ENCODE data around the gene BACH2.

The BACH2 gene

DNA sequence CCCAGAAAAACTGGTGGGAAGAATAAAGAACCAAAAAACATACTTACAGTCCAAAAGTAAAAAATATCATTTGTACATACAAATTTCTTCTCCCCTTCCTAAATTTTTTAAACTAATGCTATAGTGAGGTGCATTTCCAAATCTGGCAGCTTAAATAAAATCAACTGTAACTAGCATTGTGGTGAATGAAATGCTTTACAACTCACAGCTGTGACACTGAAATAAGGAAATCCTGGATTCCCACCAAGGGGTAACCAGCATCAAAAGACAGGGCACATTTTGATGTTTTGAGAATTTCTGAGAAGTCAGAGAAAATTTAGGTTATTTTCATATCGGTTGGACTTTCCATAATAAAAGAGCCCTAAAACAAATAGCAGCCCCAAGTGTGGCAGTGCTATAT is 27.3 kb downstream of the BACH2 start:
- Histone ChIP-seq H3K4me3 (ENCODE audit: low read length) (no peak overlapping the region), H3K36me3 (ENCODE audit: control insufficient read depth, insufficient read depth, low read length) (no peaks in the 10 kb centered on the region), H3K9ac (ENCODE audit: low read length) (no peak overlapping the region), H3K4me1 (ENCODE audit: control insufficient read depth, insufficient read depth, low read length) (no peaks in the 10 kb centered on the region), H3K9me3 (ENCODE audit: control insufficient read depth, low read length) (no peaks in the 10 kb centered on the region), H3K27me3 (ENCODE audit: control insufficient read depth, insufficient read depth, low read length) (no peaks in the 10 kb centered on the region)

DNA sequence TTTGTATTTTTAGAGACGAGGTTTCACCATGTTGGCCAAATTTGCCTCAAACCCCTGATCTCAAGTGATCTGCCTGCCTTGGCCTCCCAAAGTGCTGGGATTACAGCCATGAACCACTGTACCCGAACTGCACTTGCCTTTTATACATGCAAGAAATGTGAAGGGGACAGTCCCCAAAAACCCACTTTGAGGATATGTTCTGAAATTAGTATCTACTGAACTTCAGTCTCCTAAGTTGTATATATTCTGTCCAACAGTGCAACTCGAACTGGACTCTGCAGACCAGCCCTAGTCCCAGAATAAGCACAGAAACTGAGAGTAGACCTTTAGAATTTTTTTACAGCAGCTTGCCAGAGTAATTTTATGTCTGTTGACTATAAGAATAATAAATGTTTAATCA is 28.5 kb downstream of the BACH2 start:
- H3K9ac ChIP-seq (ENCODE audit: low read length) = no peak overlapping the region
- no peaks in the 10 kb centered on the region for H3K4me1 ChIP-seq (ENCODE audit: control insufficient read depth, insufficient read depth, low read length)
- H3K4me3 ChIP-seq (ENCODE audit: low read length) = no peak overlapping the region
- no peaks in the 10 kb centered on the region for H3K36me3 ChIP-seq (ENCODE audit: control insufficient read depth, insufficient read depth, low read length)
- H3K9me3 ChIP-seq (ENCODE audit: control insufficient read depth, low read length) = no peaks in the 10 kb centered on the region
- no peaks in the 10 kb centered on the region for H3K27me3 ChIP-seq (ENCODE audit: control insufficient read depth, insufficient read depth, low read length)

DNA sequence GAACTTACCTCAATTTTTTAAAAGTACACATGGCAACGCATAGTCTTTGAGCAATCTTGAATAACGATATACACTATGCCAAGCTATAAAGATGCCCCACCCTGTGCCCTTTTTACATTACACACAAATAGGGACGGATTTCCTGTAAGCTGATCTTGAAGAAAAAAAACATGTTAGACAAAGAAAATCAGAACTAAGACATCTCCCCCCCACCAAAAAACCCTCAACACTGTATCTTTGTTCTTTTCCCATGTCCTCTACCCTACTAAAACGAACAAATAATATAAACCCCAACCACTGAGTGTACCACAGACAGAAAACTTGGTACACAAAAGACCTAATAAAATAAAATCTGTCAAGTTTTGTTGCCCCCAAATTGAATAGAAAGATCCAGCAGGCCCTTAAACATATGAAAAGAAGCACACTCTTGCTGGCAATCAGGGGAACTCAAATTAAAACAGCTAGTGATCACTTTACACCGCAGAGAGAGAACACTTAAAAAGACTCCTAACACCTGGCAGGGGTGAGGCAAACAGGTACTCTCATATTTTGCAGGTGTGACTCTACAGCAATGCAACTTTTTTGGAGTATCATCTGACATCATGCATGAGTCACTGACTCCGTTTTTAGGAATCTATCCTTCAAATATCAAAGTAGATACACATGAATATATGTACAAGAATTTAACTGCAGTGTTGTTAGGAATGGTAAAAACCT is 29.6 kb downstream of the BACH2 start:
- H3K4me3 ChIP-seq (ENCODE audit: low read length) = no peak overlapping the region
- no peaks in the 10 kb centered on the region for H3K4me1 ChIP-seq (ENCODE audit: control insufficient read depth, insufficient read depth, low read length)
- H3K27me3 ChIP-seq (ENCODE audit: control insufficient read depth, insufficient read depth, low read length) = no peaks in the 10 kb centered on the region
- no peaks in the 10 kb centered on the region for H3K36me3 ChIP-seq (ENCODE audit: control insufficient read depth, insufficient read depth, low read length)
- no peak overlapping the region for H3K9ac ChIP-seq (ENCODE audit: low read length)
- H3K9me3 ChIP-seq (ENCODE audit: control insufficient read depth, low read length) = no peaks in the 10 kb centered on the region

DNA sequence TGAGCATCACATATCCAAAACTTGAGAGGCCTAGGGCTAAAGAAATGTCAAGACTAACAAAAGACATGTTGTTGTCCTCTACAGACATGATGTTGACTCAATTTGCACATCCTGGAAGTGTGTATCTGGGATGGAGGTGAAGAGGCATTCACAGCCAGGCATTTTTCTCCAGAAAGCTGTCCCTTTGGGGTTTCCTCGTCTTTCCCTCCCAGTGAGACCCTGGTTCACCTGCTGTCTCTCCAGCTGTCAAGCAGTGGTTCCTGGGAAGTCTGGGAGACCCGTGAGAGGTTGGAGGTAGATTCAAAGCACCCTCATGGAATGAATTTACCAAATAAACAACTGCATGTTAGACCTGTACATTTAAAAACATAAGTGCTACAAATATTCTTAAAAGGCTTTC is 32.1 kb downstream of the BACH2 start:
- Histone ChIP-seq H3K4me3 (ENCODE audit: low read length) (no peak overlapping the region), H3K27me3 (ENCODE audit: control insufficient read depth, insufficient read depth, low read length) (no peaks in the 10 kb centered on the region), H3K9me3 (ENCODE audit: control insufficient read depth, low read length) (no peaks in the 10 kb centered on the region), H3K9ac (ENCODE audit: low read length) (no peak overlapping the region), H3K4me1 (ENCODE audit: control insufficient read depth, insufficient read depth, low read length) (no peaks in the 10 kb centered on the region), H3K36me3 (ENCODE audit: control insufficient read depth, insufficient read depth, low read length) (no peaks in the 10 kb centered on the region)

DNA sequence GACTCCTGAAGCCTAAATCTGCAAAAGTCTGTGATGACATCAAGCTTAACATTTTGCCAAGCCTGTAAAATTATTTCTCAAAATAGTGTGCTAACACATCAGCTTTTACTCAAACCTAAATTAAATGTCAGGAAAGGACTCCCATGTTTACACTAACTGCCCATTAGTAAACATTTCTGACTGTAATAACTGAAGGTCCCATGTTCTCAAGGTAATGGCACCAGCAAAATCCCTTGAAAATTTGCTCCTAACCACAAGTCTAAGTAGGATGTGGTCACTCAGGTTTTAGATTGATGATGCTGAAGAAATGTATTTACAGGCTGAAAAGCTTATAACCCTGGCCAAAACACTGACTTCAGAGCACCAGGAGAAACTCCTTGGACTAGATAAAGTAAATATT is 33.0 kb downstream of the BACH2 start:
- Histone ChIP-seq H3K36me3 (ENCODE audit: control insufficient read depth, insufficient read depth, low read length) (no peaks in the 10 kb centered on the region), H3K27me3 (ENCODE audit: control insufficient read depth, insufficient read depth, low read length) (no peaks in the 10 kb centered on the region), H3K9ac (ENCODE audit: low read length) (no peak overlapping the region), H3K4me1 (ENCODE audit: control insufficient read depth, insufficient read depth, low read length) (no peaks in the 10 kb centered on the region), H3K4me3 (ENCODE audit: low read length) (no peak overlapping the region), H3K9me3 (ENCODE audit: control insufficient read depth, low read length) (no peaks in the 10 kb centered on the region)

DNA sequence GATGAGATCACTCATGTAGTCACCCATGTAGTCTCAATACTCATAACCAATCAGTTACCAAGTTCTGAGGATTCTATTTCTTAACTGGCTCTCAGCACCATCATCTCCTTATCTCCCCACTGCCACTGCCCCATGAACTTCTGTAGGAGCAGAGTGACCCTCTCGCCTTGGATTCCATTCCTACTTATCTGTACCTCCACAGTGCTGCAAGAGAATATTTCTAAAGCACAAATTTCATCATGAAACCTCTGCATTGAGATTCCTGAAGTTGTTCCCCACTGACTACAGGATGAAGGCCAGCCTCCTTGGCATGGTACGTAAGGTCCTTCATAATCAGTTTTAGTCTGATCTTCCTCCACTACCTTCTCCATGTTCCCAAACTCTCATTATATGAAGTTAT is 34.8 kb downstream of the BACH2 start:
- no peaks in the 10 kb centered on the region for H3K27me3 ChIP-seq (ENCODE audit: control insufficient read depth, insufficient read depth, low read length)
- no peak overlapping the region for H3K9ac ChIP-seq (ENCODE audit: low read length)
- no peak overlapping the region for H3K4me3 ChIP-seq (ENCODE audit: low read length)
- no peaks in the 10 kb centered on the region for H3K36me3 ChIP-seq (ENCODE audit: control insufficient read depth, insufficient read depth, low read length)
- no peaks in the 10 kb centered on the region for H3K4me1 ChIP-seq (ENCODE audit: control insufficient read depth, insufficient read depth, low read length)
- no peaks in the 10 kb centered on the region for H3K9me3 ChIP-seq (ENCODE audit: control insufficient read depth, low read length)

DNA sequence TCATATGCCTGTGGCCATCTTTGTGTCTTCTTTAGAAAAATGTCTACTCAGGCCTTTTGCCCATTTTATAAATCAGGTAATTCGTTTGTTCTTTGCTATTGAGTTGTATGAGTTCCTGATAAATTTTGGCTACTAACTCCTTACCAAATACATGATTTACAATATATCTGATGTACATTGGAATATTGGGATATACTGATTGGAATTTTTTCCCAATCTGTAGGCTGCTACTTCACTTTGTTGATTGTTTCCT is 39.2 kb downstream of the BACH2 start:
- no peaks in the 10 kb centered on the region for H3K36me3 ChIP-seq (ENCODE audit: control insufficient read depth, insufficient read depth, low read length)
- no peak overlapping the region for H3K4me3 ChIP-seq (ENCODE audit: low read length)
- no peak overlapping the region for H3K9ac ChIP-seq (ENCODE audit: low read length)
- no peaks in the 10 kb centered on the region for H3K4me1 ChIP-seq (ENCODE audit: control insufficient read depth, insufficient read depth, low read length)
- no peaks in the 10 kb centered on the region for H3K9me3 ChIP-seq (ENCODE audit: control insufficient read depth, low read length)
- no peaks in the 10 kb centered on the region for H3K27me3 ChIP-seq (ENCODE audit: control insufficient read depth, insufficient read depth, low read length)

DNA sequence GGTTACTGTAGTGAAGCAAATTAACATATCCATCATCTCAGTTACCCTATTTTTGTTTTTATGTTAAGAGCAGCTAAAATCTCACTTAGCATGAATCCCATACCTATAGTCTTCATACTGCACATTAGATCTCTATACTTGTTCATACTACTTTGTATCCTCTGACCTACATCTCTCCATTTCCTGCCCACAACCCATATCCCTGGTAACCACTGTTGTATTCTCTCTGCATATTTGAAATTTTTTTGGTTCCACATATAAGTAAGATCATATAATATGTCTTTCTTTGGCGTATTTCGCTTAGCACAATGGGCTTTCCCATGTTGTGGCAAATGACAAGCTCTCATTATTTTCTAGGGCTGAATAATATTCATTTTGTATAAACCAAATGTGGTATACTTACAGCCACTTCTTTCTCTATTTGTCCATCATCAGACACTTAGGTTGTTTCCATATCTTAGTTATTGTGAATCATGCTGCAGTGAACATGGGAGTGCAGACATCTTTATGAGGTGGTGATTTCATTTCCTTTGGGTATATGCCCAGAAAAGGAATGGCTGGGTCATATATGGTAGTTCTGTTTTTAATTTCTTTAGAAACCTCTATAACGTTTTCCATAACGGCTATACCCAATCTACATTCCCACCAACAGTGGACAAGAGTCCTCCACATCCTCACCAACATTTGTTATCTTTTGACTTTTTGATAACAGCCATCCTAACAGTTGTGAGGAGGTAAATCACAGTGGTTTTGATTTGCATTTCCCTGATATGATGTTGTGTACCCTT is 39.8 kb downstream of the BACH2 start:
- Histone ChIP-seq H3K9me3 (ENCODE audit: control insufficient read depth, low read length) (no peaks in the 10 kb centered on the region), H3K36me3 (ENCODE audit: control insufficient read depth, insufficient read depth, low read length) (no peaks in the 10 kb centered on the region), H3K4me1 (ENCODE audit: control insufficient read depth, insufficient read depth, low read length) (no peaks in the 10 kb centered on the region), H3K4me3 (ENCODE audit: low read length) (no peak overlapping the region), H3K27me3 (ENCODE audit: control insufficient read depth, insufficient read depth, low read length) (no peaks in the 10 kb centered on the region), H3K9ac (ENCODE audit: low read length) (no peak overlapping the region)

DNA sequence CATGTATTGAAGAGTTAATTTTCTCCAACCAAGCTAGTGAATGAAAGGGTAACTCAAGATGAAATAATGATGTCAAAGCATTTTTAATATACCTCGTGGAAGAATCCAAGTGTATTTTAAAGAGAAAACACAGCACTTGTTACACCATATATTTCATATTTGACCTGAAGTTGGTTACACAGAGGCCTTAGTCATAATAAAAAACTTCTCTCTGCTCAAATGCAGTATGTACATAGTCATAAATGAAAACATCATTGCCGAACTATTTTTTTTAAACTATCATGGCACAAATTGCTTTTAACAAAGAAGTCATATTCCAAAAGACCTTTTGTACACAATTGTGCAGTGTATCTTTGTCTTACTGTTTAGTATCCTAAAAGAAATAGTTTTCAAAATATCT is 43.0 kb downstream of the BACH2 start:
- Histone ChIP-seq H3K9ac (ENCODE audit: low read length) (no peak overlapping the region), H3K4me1 (ENCODE audit: control insufficient read depth, insufficient read depth, low read length) (no peaks in the 10 kb centered on the region), H3K27me3 (ENCODE audit: control insufficient read depth, insufficient read depth, low read length) (no peaks in the 10 kb centered on the region), H3K4me3 (ENCODE audit: low read length) (no peak overlapping the region), H3K9me3 (ENCODE audit: control insufficient read depth, low read length) (no peaks in the 10 kb centered on the region), H3K36me3 (ENCODE audit: control insufficient read depth, insufficient read depth, low read length) (no peaks in the 10 kb centered on the region)

DNA sequence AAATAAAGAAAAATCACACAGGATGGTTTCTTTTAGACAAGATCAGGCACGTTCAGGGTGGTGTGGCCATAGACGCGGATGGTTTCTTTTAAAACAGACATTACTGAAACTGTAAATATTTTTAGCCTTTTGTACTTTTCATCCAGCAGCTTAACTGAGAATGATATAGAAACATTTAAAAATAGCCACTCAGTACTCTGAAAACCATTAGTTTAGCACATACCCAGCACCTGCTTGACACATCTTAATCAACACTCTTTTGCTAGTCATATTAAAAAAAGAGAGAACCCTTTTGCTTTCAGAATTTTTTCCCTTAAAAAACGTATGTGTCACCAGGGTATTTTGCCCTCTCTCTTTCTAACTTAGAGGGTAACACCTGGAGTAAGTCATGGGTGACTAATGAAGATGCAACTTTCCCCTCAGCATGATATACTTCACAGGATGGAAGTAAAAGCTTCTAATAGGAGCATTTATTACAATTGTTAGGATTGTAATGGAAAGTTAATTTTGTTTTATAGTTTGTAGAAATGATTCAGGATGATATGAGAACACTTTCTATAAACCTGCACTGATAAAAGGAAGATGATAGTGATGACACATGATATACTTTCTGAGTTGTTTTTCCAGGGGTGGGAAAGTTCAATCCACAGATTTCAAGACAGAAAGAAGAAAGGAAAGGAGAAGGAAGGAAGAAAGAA is 45.2 kb downstream of the BACH2 start:
- Histone ChIP-seq H3K4me3 (ENCODE audit: low read length) (no peak overlapping the region), H3K9me3 (ENCODE audit: control insufficient read depth, low read length) (no peaks in the 10 kb centered on the region), H3K9ac (ENCODE audit: low read length) (no peak overlapping the region), H3K4me1 (ENCODE audit: control insufficient read depth, insufficient read depth, low read length) (no peaks in the 10 kb centered on the region), H3K27me3 (ENCODE audit: control insufficient read depth, insufficient read depth, low read length) (no peaks in the 10 kb centered on the region), H3K36me3 (ENCODE audit: control insufficient read depth, insufficient read depth, low read length) (no peaks in the 10 kb centered on the region)

DNA sequence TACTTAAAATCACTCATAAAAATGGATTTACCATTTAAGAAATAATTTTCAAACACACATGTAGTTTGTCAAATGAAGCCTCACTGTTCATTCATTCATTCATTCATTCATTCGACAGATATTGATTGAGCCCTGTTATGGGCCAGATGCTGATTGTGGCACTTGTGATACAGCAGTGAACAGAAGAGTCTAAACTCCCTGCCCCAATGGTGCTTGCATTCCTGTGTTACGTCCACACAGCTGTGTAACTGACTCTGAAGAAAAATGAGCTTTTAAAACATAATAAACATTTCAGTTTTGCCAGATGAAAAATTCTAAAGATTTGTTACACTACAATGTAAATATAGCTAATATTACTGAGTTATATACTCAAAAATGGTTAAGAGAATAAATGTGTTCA is 46.2 kb downstream of the BACH2 start:
- no peak overlapping the region for H3K9ac ChIP-seq (ENCODE audit: low read length)
- H3K4me1 ChIP-seq (ENCODE audit: control insufficient read depth, insufficient read depth, low read length) = no peaks in the 10 kb centered on the region
- H3K9me3 ChIP-seq (ENCODE audit: control insufficient read depth, low read length) = no peaks in the 10 kb centered on the region
- no peaks in the 10 kb centered on the region for H3K27me3 ChIP-seq (ENCODE audit: control insufficient read depth, insufficient read depth, low read length)
- no peaks in the 10 kb centered on the region for H3K36me3 ChIP-seq (ENCODE audit: control insufficient read depth, insufficient read depth, low read length)
- no peak overlapping the region for H3K4me3 ChIP-seq (ENCODE audit: low read length)

DNA sequence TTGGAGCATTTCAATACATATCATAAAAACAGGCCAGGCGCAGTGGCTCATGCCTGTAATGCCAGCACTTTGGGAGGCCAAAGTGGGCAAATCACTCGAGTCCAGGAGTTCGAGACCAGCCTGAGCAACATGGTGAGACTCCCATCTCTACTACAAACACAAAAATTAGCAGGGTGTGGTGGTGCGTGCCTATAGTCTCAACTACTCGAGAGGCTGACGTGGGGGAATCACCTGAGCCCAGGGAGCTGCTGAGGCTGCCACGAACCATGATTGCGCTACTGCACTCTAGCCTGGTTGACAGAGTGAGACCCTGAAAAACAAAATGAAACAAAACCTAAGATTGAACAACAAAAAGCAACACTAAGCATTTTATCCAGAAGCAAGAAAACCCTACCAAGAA is 47.2 kb downstream of the BACH2 start:
- Histone ChIP-seq H3K9ac (ENCODE audit: low read length) (no peak overlapping the region), H3K9me3 (ENCODE audit: control insufficient read depth, low read length) (no peaks in the 10 kb centered on the region), H3K4me1 (ENCODE audit: control insufficient read depth, insufficient read depth, low read length) (no peaks in the 10 kb centered on the region), H3K27me3 (ENCODE audit: control insufficient read depth, insufficient read depth, low read length) (no peaks in the 10 kb centered on the region), H3K36me3 (ENCODE audit: control insufficient read depth, insufficient read depth, low read length) (no peaks in the 10 kb centered on the region), H3K4me3 (ENCODE audit: low read length) (no peak overlapping the region)
